HepG2 (cell line): ENCODE measurements around the gene AMTN. TPM values are rescaled to one million over a fixed set of nuclear protein-coding genes. Genes with fewer than 3 reads are reported as not detected.

Source experiments
- ATAC-seq: fragments of 200-7000 bp; cut with Tn5 transposase; 3 replicates; pipeline ENCODE4 v1.9.1; 2020; ENCODE audit warnings: mild to moderate bottlenecking, moderate library complexity
- BruUV-seq: library from RNA; stranded (reverse); fragments of 400-500 nt; replicated peaks from 2 replicates; lab custom pipeline; 2021; lab: Mats Ljungman, UMichigan
- CTCF ChIA-PET: fragments of 300-600 bp; formaldehyde crosslinking; extraction: SDS; loops from one replicate; lab custom pipeline; 2021; ENCODE audit warnings: low total read pairs, inconsistent platforms, low intra/inter-chr PET ratio; lab: Yijun Ruan, JAX
- POLR2A ChIA-PET: fragments of 350-600 bp; sonication (Branson Sonifier 250); formaldehyde crosslinking; loops from one replicate; lab custom pipeline; 2020; ENCODE audit warnings: antibody characterized with exemption, inconsistent platforms; lab: Yijun Ruan, JAX
- DNase-seq: peaks from one replicate; pipeline ENCODE4 v3.0.0-alpha.2; 2015; ENCODE audit warnings: low spot score
- FAIRE-seq: peaks from 3 replicates; lab custom pipeline; 2011; peaks lifted over from hg19 to GRCh38; lab: Jason Lieb, UNC
- H2AFZ ChIP-seq: one replicate; pipeline ENCODE4 v1.6.1; 2011; ENCODE audit warnings: low read length, inconsistent platforms
- H3K27ac ChIP-seq: fragments of 300-600 bp; 3 replicates; pipeline ENCODE4 v1.8.0; 2011; ENCODE audit warnings: mixed run types, mild to moderate bottlenecking, mixed read lengths, low read length, inconsistent platforms; ENCODE audit not compliant: insufficient read depth; ENCODE audit errors: extremely low read length
- H3K27me3 ChIP-seq, 2 experiments: fragments of 200-600 bp in 1 of 2; 2 replicates in 1 of 2; 3 replicates in 1 of 2; pipeline versions ENCODE4 v1.6.0 to v1.8.0; 2011; ENCODE audit warnings: low read length in 2 of 2, mild to moderate bottlenecking in 2 of 2, moderate library complexity in 2 of 2, inconsistent platforms in 1 of 2; ENCODE audit not compliant: insufficient read depth in 2 of 2, control insufficient read depth in 1 of 2
- H3K36me3 ChIP-seq, 2 experiments: fragments of 200-600 bp in 1 of 2; replicated peaks in 1 of 2; 2 replicates in 1 of 2; 3 replicates in 1 of 2; pipeline versions ENCODE4 v1.5.1 to v1.8.0; 2011; ENCODE audit warnings: low read length in 2 of 2, inconsistent platforms in 1 of 2; ENCODE audit not compliant: insufficient read depth in 2 of 2, control insufficient read depth in 1 of 2
- H3K4me1 ChIP-seq: 2 replicates; pipeline ENCODE4 v1.5.1; 2012; ENCODE audit warnings: low read length, inconsistent platforms; ENCODE audit not compliant: insufficient read depth
- H3K4me2 ChIP-seq: 2 replicates; pipeline ENCODE4 v1.6.0; 2011; ENCODE audit warnings: low read depth, low read length, inconsistent platforms
- H3K4me3 ChIP-seq, 3 experiments: fragments of 200-600 bp in 1 of 3; sonication (generic), shearing (Covaris generic) in 1 of 3; replicated peaks in 1 of 3; 2 replicates each; pipeline ENCODE4 v1.5.1; 2011 to 2016; ENCODE audit warnings: low read length in 3 of 3, inconsistent platforms in 2 of 3, low read depth in 2 of 3, mild to moderate bottlenecking in 2 of 3, control low read depth in 1 of 3, mixed read lengths in 1 of 3; ENCODE audit not compliant: insufficient read depth in 1 of 3
- H3K79me2 ChIP-seq: one replicate; pipeline ENCODE4 v1.6.1; 2011; ENCODE audit warnings: low read length, inconsistent platforms; ENCODE audit not compliant: insufficient read depth
- H3K9ac ChIP-seq: 2 replicates; pipeline ENCODE4 v1.6.0; 2011; ENCODE audit warnings: mild to moderate bottlenecking, low read depth, low read length, inconsistent platforms; ENCODE audit not compliant: insufficient read depth
- H3K9me3 ChIP-seq: 2 replicates; pipeline ENCODE4 v1.5.1; 2012; ENCODE audit warnings: mild to moderate bottlenecking, low read length
- H4K20me1 ChIP-seq: 2 replicates; pipeline ENCODE4 v1.6.0; 2011; ENCODE audit warnings: inconsistent platforms, mild to moderate bottlenecking, low read length, moderate library complexity; ENCODE audit not compliant: insufficient read depth
- BRD4 ChIP-seq: sonication (generic); formaldehyde crosslinking; IDR thresholded peaks from 2 replicates; pipeline ENCODE4 v1.4.0; 2020; ENCODE audit warnings: missing genetic modification reagents
- CERS6 ChIP-seq: sonication (generic); formaldehyde crosslinking; IDR thresholded peaks from 2 replicates; pipeline ENCODE4 v1.5.0; 2020; ENCODE audit warnings: missing genetic modification reagents
- HCFC1 ChIP-seq: fragments of 150-350 bp; IDR thresholded peaks from 2 replicates; pipeline ENCODE4 v1.6.1; 2014; ENCODE audit warnings: low read depth, low read length
- HMG20A ChIP-seq: IDR thresholded peaks from 2 replicates; pipeline ENCODE4 v1.6.1; 2016; ENCODE audit warnings: borderline replicate concordance
- HNF1B ChIP-seq: sonication (generic); formaldehyde crosslinking; IDR thresholded peaks from 2 replicates; pipeline ENCODE4 v1.5.1; 2020; ENCODE audit warnings: mild to moderate bottlenecking, moderate library complexity, missing genetic modification reagents
- SIX1 ChIP-seq: sonication (generic); formaldehyde crosslinking; IDR thresholded peaks from 2 replicates; pipeline ENCODE4 v1.4.0; 2020; ENCODE audit warnings: missing genetic modification reagents, borderline replicate concordance
- TAF1 ChIP-seq: sonication (generic); formaldehyde crosslinking; IDR thresholded peaks from 2 replicates; pipeline ENCODE4 v1.4.0; 2020; ENCODE audit warnings: missing genetic modification reagents
- TRAFD1 ChIP-seq: sonication (generic); formaldehyde crosslinking; IDR thresholded peaks from 2 replicates; pipeline ENCODE4 v1.5.1; 2020; ENCODE audit warnings: missing genetic modification reagents, mild to moderate bottlenecking, borderline replicate concordance
- ZNF18 ChIP-seq: sonication (generic); formaldehyde crosslinking; IDR thresholded peaks from 2 replicates; pipeline ENCODE4 v1.8.0; 2022; ENCODE audit warnings: mild to moderate bottlenecking, missing genetic modification reagents; ENCODE audit not compliant: insufficient replicate concordance
- ZNF512 ChIP-seq: sonication (generic); formaldehyde crosslinking; IDR thresholded peaks from 2 replicates; pipeline ENCODE4 v1.4.0; 2020; ENCODE audit warnings: mild to moderate bottlenecking, missing genetic modification reagents
- ZNF720 ChIP-seq: sonication (generic); formaldehyde crosslinking; IDR thresholded peaks from 2 replicates; pipeline ENCODE4 v1.4.0; 2020; ENCODE audit warnings: missing genetic modification reagents
- ZNF749 ChIP-seq: sonication (generic); formaldehyde crosslinking; IDR thresholded peaks from 2 replicates; pipeline ENCODE4 v1.8.0; 2022; ENCODE audit warnings: mild to moderate bottlenecking, missing genetic modification reagents, moderate library complexity, borderline replicate concordance
- WGBS: methylation state at CpG from one replicate; pipeline ENCODE4 v1.1.6; 2017; ENCODE audit warnings: low lambda C conversion rate; 5-methylcytosine and 5-hydroxymethylcytosine counted together
- in situ Hi-C: cut with HindIII; loops from 2 replicates; pipeline ENCODE4 v1.10.0; 2017; ENCODE audit warnings: low pct_unique_long_range_greater_than_20kb; ENCODE audit not compliant: extremely low pct_ligation_motif_present
- intact Hi-C: fragments of 100-400 bp; cut with micrococcal nuclease; formaldehyde crosslinking; loops from one replicate; pipeline ENCODE4 v1.10.0; 2022; ENCODE audit not compliant: unreplicated experiment
- polyA plus RNA-seq, 8 experiments: library from polyadenylated mRNA; depleted of rRNA in 3 of 8; stranded (reverse) in 7 of 8; unstranded in 1 of 8; fragments of >200 nt; fragmentation: Illumina TruSeq in 4 of 8; extraction: Trizol in 4 of 8; gene quantifications; 2 replicates each; pipeline versions ENCODE4 v1.2.1 to v1.2.3, GENCODE V29; 2011 to 2016; ENCODE audit warnings: low read depth in 4 of 8, missing spikeins in 1 of 8, mixed read lengths in 1 of 8; ENCODE audit not compliant: insufficient read depth in 1 of 8
- total RNA-seq, 5 experiments: library from RNA; depleted of rRNA; stranded (reverse); fragments of >200 nt; fragmentation: Illumina TruSeq; extraction: Trizol; gene quantifications; 2 replicates each; pipeline ENCODE4 v1.2.3, GENCODE V29; 2016; ENCODE audit warnings: low read depth in 1 of 5

Gene AMTN
- total and polyA plus RNA-seq, 2 of the 13 experiments (the other 11 are each of a cell fraction or from before 2014, with no cell fraction given), result 0.15 TPM; not detected in 1

GRCh38 chr4:70577220-70577927 is 59.0 kb downstream of the AMTN start (continued):
- no peak for TF ChIP-seq TRAFD1
- TF ChIP-seq HCFC1, result no peak
- TF ChIP-seq HMG20A (CRISPR knock-in tag), result 0 out of 2 replicates have a peak, but pooled peaks have one; percentile 19
- TF ChIP-seq SIX1 (CRISPR knock-in tag), result peak; percentile 35; the same call in 1 of the 2 replicates
- no peak for TF ChIP-seq HNF1B (CRISPR knock-in tag)
- TF ChIP-seq, all 625 proteins: peak for 10

GRCh38 chr4:70581980-70582379 is 63.6 kb downstream of the AMTN start:
- BruUV-seq, result no TSS peak
- DNase-seq, result no peak
- H3K9ac ChIP-seq, result no peak overlapping the region
- no peak for FAIRE-seq
- H3K4me2 ChIP-seq, result no peak overlapping the region
- 82% methylated on average over 2 of the region's 2 CpGs for WGBS
- ChIA-PET POLR2A (no interaction called here), CTCF (no interaction called here)
- H3K9me3 ChIP-seq, result no peaks in the 10 kb centered on the region
- H3K36me3 ChIP-seq, result no peaks in the 10 kb centered on the region
- H3K4me1 ChIP-seq, result peaks cover 18% of the 10 kb centered on the region
- no peaks in the 10 kb centered on the region for H3K27me3 ChIP-seq
- intact Hi-C loops, result no loop called here
- H4K20me1 ChIP-seq, result no peaks in the 10 kb centered on the region
- in situ Hi-C loops, result no loop called here
- H3K27ac ChIP-seq, result no peak overlapping the region
- H3K79me2 ChIP-seq, result no peaks in the 10 kb centered on the region
- no peak overlapping the region for H2AFZ ChIP-seq
- no peak overlapping the region for H3K4me3 ChIP-seq
- no peak for ATAC-seq
- TF ChIP-seq ZNF749 (CRISPR knock-in tag) (no peak), BRD4 (no peak), ZNF720 (CRISPR knock-in tag) (no peak), ZNF18 (CRISPR knock-in tag) (no peak), ZNF512 (no peak), TAF1 (CRISPR knock-in tag) (no peak), CERS6 (CRISPR knock-in tag) (no peak)
